SU-DHL-6 (cell line): ENCODE measurements around the gene PHGDH.

Experiments used
- H2AFZ ChIP-seq: fragments of 200-600 bp; sonication (generic); 2 replicates; pipeline ENCODE4 v1.6.1; 2014; ENCODE audit warnings: low read depth, mild to moderate bottlenecking, moderate library complexity, mixed read lengths, antibody characterized with exemption, low read length; ENCODE audit not compliant: severe bottlenecking
- H3F3A ChIP-seq: fragments of 200-600 bp; shearing (Covaris generic); 2 replicates; pipeline ENCODE4 v1.6.0; 2016; ENCODE audit warnings: antibody characterized with exemption, mild to moderate bottlenecking; ENCODE audit not compliant: insufficient read depth
- H3K27ac ChIP-seq: fragments of 200-600 bp; sonication (generic); 2 replicates; pipeline ENCODE4 v1.5.1; 2016; ENCODE audit warnings: low read depth, mild to moderate bottlenecking, low read length, moderate library complexity, mixed read lengths
- H3K27me3 ChIP-seq: fragments of 200-600 bp; sonication (generic), shearing (Covaris generic); 2 replicates; pipeline ENCODE4 v1.6.0; 2014; ENCODE audit warnings: mild to moderate bottlenecking, low read length
- H3K36me3 ChIP-seq: fragments of 200-600 bp; sonication (generic); 2 replicates; pipeline ENCODE4 v1.6.1; 2014; ENCODE audit warnings: mild to moderate bottlenecking, low read length, mixed read lengths
- H3K4me2 ChIP-seq: fragments of 300-600, 200-600 bp; shearing (Covaris generic), sonication (generic); 2 replicates; pipeline ENCODE4 v1.6.0; 2014; ENCODE audit warnings: low read length, low read depth, mild to moderate bottlenecking; ENCODE audit not compliant: poor library complexity, severe bottlenecking
- H3K4me3 ChIP-seq: fragments of 200-600 bp; sonication (generic); 2 replicates; pipeline ENCODE4 v1.5.1; 2014; ENCODE audit warnings: antibody characterized with exemption, low read length, mild to moderate bottlenecking, mixed read lengths; ENCODE audit not compliant: insufficient read depth, poor library complexity, severe bottlenecking
- H3K79me2 ChIP-seq: fragments of 200-600 bp; sonication (generic); 2 replicates; pipeline ENCODE4 v1.6.1; 2014; ENCODE audit warnings: mild to moderate bottlenecking, low read length, moderate library complexity; ENCODE audit not compliant: insufficient read depth
- H3K9ac ChIP-seq: fragments of 200-600 bp; sonication (generic); 2 replicates; pipeline ENCODE4 v1.7.0; 2014; ENCODE audit warnings: mild to moderate bottlenecking, low read length
- H3K9me2 ChIP-seq: fragments of 200-600 bp; sonication (generic); replicated peaks from 2 replicates; pipeline ENCODE4 v1.6.1; 2014; ENCODE audit warnings: low read length; ENCODE audit not compliant: insufficient read depth
- H3K9me3 ChIP-seq: fragments of 200-600 bp; sonication (generic); 2 replicates; pipeline ENCODE4 v1.6.1; 2014; ENCODE audit warnings: low read length, mixed read lengths; ENCODE audit not compliant: insufficient read depth
- H4K20me1 ChIP-seq: fragments of 200-600 bp; sonication (generic); 2 replicates; pipeline ENCODE4 v1.6.1; 2014; ENCODE audit warnings: low read depth, mild to moderate bottlenecking, antibody characterized with exemption, low read length, moderate library complexity, mixed read lengths
- CTCF ChIP-seq: fragments of 200-600 bp; sonication (generic); IDR thresholded peaks from one replicate; pipeline ENCODE4 v1.5.1; 2017; ENCODE audit warnings: antibody characterized with exemption, mild to moderate bottlenecking, low read length, moderate library complexity; ENCODE audit not compliant: insufficient read depth, poor library complexity, severe bottlenecking
- EZH2phosphoT487 ChIP-seq: fragments of 200-600 bp; sonication (generic), shearing (Covaris generic); conservative IDR thresholded peaks from 2 replicates; pipeline ENCODE4 v1.6.1; 2018; ENCODE audit warnings: mild to moderate bottlenecking, antibody characterized with exemption, low read length, moderate library complexity, mixed read lengths

The PHGDH gene

GRCh38 chr1:119771770-119772169 is 60.0 kb downstream of the PHGDH start:
- no peaks in the 10 kb centered on the region for H4K20me1 ChIP-seq
- no peaks in the 10 kb centered on the region for H3K9me2 ChIP-seq
- H2AFZ ChIP-seq = no peak overlapping the region
- H3K9me3 ChIP-seq = no peaks in the 10 kb centered on the region
- no peak overlapping the region for H3K9ac ChIP-seq
- no peaks in the 10 kb centered on the region for H3K27me3 ChIP-seq
- H3F3A ChIP-seq = no peaks in the 10 kb centered on the region
- H3K27ac ChIP-seq = no peak overlapping the region
- H3K4me3 ChIP-seq = no peak overlapping the region
- H3K4me2 ChIP-seq = no peak overlapping the region
- TF ChIP-seq CTCF (no peak), EZH2phosphoT487 (no peak)
- no peaks in the 10 kb centered on the region for H3K79me2 ChIP-seq
- no peaks in the 10 kb centered on the region for H3K36me3 ChIP-seq

- Histone ChIP-seq H3K79me2 (no peaks in the 10 kb centered on the region), H3K4me3 (no peak overlapping the region), H3K9me2 (no peaks in the 10 kb centered on the region), H3K27ac (no peak overlapping the region), H3K27me3 (no peaks in the 10 kb centered on the region), H3K9ac (no peak overlapping the region), H3K36me3 (no peaks in the 10 kb centered on the region), H3K4me2 (no peak overlapping the region), H3K9me3 (no peaks in the 10 kb centered on the region), H3F3A (no peaks in the 10 kb centered on the region), H4K20me1 (no peaks in the 10 kb centered on the region), H2AFZ (no peak overlapping the region)
- TF ChIP-seq EZH2phosphoT487 = no peak
- TF ChIP-seq CTCF = no peak
These were observed 60.6 kb downstream of the PHGDH start for GRCh38 chr1:119772298-119772697.

- no peaks in the 10 kb centered on the region for H3K36me3 ChIP-seq
- no peaks in the 10 kb centered on the region for H3K79me2 ChIP-seq
- no peak overlapping the region for H3K27ac ChIP-seq
- no peaks in the 10 kb centered on the region for H3F3A ChIP-seq
- H3K9ac ChIP-seq = no peak overlapping the region
- H3K27me3 ChIP-seq = no peaks in the 10 kb centered on the region
- TF ChIP-seq EZH2phosphoT487 (no peak), CTCF (no peak)
- H3K4me2 ChIP-seq = no peak overlapping the region
- H2AFZ ChIP-seq = no peak overlapping the region
- H4K20me1 ChIP-seq = no peaks in the 10 kb centered on the region
- no peak overlapping the region for H3K4me3 ChIP-seq
- H3K9me3 ChIP-seq = no peaks in the 10 kb centered on the region
- H3K9me2 ChIP-seq = no peaks in the 10 kb centered on the region
These were observed 62.0 kb downstream of the PHGDH start for GRCh38 chr1:119773711-119774241.
